GM12874 (cell line): ENCODE measurements around the gene EFNA3.

Source experiments
- CTCF ChIP-seq: IDR thresholded peaks from 2 replicates; pipeline ENCODE4 v1.5.1; 2011; ENCODE audit warnings: low read depth, mild to moderate bottlenecking, control low read depth, low read length, moderate library complexity; ENCODE audit not compliant: insufficient read depth

Gene EFNA3

DNA sequence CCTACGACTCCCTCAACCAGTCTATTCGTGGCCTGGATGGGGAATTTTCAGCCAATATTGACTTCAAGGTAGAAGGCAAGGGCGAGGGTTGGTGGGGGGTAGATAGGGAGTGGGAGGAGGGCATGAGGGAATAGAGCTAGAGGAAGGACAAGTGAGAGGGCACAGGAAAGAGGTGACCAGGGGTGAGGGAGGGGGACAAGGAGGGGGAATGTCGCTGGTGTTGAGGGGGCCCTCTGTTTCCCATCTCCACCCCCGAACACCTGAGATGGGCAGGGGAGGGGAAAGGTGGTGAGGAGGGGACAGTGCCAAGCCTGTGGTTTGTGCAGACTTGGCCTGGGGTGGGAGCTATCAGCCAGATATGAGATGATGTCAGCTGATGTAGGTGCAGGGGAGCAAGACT lies 35.8 kb upstream of the EFNA3 start:
- no peak for TF ChIP-seq CTCF

DNA sequence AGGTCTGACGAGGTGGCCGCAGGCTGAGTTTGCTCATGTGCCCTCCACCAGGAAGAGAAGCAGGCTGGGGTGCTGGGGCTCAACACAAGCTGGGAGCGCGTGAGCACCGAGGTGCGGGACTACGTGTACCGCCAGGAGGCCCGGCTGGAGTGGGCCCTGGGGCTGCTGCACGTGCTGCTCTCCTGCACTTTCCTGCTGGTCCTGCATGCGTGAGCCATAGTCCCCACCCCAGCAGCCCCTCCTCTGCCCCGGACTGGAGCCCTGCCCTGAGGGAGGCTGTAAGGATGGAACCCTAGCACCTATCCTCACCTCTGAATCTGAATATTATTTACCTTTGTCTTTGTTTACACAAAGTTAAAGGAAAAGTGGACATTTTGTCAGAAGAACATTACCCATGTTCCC lies 35.3 kb upstream of the EFNA3 start:
- TF ChIP-seq CTCF = no peak

DNA sequence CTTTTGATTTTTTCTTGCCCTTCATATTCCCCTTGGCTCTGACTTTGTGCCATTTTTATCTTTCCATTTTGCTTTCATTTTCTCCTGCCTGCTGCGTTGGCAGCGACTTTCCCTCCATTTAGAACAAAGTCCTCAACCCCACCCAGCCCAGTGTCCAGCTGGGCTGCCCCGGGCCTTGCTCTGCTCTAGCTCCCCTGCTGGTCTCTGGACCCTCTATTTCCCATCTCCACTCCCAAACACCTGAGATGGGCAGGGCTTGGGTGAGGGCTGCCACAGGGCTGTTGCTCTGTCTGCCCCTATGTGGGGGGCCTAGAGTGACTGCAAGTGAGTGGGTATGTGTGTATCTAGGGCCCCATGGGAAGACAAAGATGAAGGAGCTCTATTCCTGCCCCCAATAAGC lies 34.8 kb upstream of the EFNA3 start:
- no peak for TF ChIP-seq CTCF

DNA sequence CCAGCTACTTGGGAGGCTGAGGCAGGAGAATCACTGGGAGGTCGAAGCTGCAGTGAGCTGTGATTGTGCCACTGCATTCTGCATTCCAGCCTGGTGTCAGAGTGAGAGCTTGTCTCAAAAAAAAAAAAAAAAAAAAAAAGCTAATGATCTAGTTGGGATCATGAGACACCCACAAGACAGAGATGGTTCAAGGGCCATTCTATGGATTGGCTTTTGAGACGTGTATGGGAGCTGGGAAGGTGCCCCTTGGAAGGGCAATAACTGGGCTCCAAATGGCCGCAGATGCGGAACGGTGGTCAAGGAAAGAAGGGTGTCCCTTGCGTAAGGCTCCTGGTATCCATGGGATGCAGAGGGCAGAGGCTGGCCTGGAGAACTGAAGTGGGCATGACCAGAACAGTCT lies 34.3 kb upstream of the EFNA3 start:
- no peak for TF ChIP-seq CTCF

- TF ChIP-seq CTCF = peak; percentile 66
These were observed 33.6 kb upstream of the EFNA3 start for GRCh38 chr1:155044812-155045657.

GRCh38 chr1:155048449-155049334 lies 29.9 kb upstream of the EFNA3 start:
- TF ChIP-seq CTCF = no peak
